BE2C (cell line): ENCODE measurements around the gene SLC16A11.

ENCODE experiments used
- DNase-seq: peaks from one replicate; pipeline ENCODE4 v3.0.0-alpha.2; 2020
- H3K27me3 ChIP-seq: fragments of 250-450 bp; sonication (Bioruptor Pico); 2 replicates; pipeline ENCODE4 v1.5.1; 2020; ENCODE audit warnings: mild to moderate bottlenecking
- H3K36me3 ChIP-seq: fragments of 250-450 bp; sonication (Bioruptor Pico); 2 replicates; pipeline ENCODE4 v1.5.1; 2020; ENCODE audit warnings: mild to moderate bottlenecking
- H3K4me1 ChIP-seq: fragments of 250-450 bp; sonication (Bioruptor Pico); 2 replicates; pipeline ENCODE4 v1.5.1; 2020
- H3K4me3 ChIP-seq: 2 replicates; pipeline ENCODE4 v1.5.1; 2011; ENCODE audit warnings: low read depth, low read length
- H3K9me3 ChIP-seq: fragments of 250-450 bp; sonication (Bioruptor Pico); 2 replicates; pipeline ENCODE4 v1.5.1; 2020
- TF ChIP-seq, protein P1 (sequence below): IDR thresholded peaks from 2 replicates; pipeline ENCODE4 v1.5.1; 2012; ENCODE audit warnings: mild to moderate bottlenecking, low read depth, low read length

The SLC16A11 gene

DNA sequence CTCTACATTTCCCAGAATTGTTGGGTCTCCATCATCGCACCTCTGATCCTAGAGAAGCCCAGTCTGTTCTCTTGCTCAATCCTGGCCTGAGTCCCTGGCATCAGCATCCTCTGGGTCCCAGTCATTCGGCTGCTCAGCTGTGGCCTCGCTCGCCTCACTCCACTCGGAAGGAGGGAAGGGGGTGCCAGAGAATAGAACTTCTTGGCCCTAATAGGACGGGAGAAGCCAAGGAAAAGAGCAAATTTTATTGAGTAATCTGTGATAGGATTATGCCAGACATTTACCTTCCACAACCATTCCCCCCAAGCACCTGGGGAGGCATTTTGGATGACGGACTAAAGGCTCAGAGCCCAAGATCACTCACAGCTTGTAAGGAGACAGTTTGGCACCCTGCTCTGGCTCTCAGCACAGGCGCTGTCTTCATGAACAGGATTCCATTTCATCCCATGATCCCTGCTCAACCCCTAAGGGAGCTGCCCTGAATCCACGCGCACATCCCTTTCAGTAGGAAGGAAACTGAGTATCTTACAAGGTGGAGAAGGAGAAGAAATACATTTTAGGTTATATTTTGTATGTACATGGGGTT, 36.7 kb upstream of the SLC16A11 start:
- H3K4me1 ChIP-seq: no peaks in the 10 kb centered on the region
- no peaks in the 10 kb centered on the region for H3K9me3 ChIP-seq
- H3K4me3 ChIP-seq: no peak overlapping the region
- TF ChIP-seq, protein P1, sequence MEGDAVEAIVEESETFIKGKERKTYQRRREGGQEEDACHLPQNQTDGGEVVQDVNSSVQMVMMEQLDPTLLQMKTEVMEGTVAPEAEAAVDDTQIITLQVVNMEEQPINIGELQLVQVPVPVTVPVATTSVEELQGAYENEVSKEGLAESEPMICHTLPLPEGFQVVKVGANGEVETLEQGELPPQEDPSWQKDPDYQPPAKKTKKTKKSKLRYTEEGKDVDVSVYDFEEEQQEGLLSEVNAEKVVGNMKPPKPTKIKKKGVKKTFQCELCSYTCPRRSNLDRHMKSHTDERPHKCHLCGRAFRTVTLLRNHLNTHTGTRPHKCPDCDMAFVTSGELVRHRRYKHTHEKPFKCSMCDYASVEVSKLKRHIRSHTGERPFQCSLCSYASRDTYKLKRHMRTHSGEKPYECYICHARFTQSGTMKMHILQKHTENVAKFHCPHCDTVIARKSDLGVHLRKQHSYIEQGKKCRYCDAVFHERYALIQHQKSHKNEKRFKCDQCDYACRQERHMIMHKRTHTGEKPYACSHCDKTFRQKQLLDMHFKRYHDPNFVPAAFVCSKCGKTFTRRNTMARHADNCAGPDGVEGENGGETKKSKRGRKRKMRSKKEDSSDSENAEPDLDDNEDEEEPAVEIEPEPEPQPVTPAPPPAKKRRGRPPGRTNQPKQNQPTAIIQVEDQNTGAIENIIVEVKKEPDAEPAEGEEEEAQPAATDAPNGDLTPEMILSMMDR: no peak
- no peaks in the 10 kb centered on the region for H3K27me3 ChIP-seq
- DNase-seq: no peak
- no peaks in the 10 kb centered on the region for H3K36me3 ChIP-seq

DNA sequence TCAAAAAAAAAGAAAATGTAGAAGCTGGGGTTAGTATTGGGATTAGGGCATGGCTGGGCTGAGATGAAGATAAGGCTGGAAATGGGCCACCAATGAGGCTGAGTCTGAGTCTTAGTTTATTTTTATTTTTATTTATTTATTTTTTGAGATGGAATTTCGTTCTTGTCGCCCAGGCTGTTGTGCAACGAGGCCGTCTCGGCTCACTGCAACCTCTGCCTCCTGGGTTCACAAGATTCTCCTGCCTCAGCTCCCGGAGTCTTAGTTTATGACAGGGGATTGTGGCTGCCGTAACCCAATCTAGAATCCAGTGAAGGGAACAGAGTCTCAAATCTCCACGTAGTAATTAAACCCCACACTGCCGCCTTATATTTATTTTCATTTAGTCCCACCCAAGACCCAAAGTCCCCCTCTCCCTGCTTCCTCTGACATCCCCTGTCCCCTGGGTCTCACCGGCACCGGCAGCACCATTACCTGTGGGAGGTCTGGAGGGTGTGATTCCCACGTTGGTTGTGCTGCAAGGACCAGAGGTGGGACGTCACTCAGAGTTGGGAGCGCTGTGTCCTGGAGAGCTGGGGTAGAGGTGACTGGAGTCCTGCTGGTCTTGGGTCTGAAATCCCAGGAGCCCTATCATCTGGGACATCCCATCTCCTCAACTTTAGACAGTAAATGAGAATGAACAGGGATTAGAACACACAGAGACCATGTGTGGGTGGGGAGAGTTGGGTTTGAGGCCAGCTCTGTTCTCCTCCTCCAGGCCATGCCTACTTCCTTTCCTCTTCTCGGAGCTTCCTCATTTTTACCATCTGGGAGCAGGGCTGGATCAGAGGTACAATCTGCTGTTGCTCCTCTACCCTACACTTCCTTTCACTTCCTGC, 35.9 kb upstream of the SLC16A11 start, which contains the start of gene CLEC10A:
CLEC10A (minus strand) TSS at position 671 of the 875 bp plus-strand sequence. CDS start 1,439 bp downstream, outside the sequence.
- DNase-seq: no peak
- no peaks in the 10 kb centered on the region for H3K4me1 ChIP-seq
- H3K9me3 ChIP-seq: no peaks in the 10 kb centered on the region
- TF ChIP-seq, protein P1: no peak
- no peaks in the 10 kb centered on the region for H3K36me3 ChIP-seq
- no peaks in the 10 kb centered on the region for H3K27me3 ChIP-seq
- H3K4me3 ChIP-seq: no peak within 1 kb of the TSS

DNA sequence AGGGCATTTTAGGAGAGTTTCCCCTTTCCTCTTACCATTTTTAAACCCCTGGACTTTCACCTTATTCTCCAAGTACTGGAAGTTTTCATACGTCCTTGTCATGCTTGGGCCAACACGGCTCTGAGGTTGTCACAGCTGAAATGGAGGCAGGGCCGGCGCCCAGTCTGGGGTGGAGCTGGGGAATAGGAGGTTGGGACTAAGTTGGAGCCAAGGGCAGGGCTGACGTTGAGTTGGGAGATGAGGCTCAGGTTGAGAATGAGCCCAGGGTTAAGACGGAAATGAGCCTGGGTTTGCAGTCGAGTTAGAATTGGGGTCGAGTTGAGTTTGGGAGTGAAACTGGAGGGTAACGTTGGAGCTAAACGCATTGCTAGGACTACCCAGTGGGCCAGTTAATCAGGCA, 34.8 kb upstream of the SLC16A11 start:
- no peak overlapping the region for H3K4me3 ChIP-seq
- H3K27me3 ChIP-seq: no peaks in the 10 kb centered on the region
- no peaks in the 10 kb centered on the region for H3K4me1 ChIP-seq
- TF ChIP-seq, protein P1: no peak
- no peaks in the 10 kb centered on the region for H3K36me3 ChIP-seq
- no peaks in the 10 kb centered on the region for H3K9me3 ChIP-seq
- DNase-seq: no peak

DNA sequence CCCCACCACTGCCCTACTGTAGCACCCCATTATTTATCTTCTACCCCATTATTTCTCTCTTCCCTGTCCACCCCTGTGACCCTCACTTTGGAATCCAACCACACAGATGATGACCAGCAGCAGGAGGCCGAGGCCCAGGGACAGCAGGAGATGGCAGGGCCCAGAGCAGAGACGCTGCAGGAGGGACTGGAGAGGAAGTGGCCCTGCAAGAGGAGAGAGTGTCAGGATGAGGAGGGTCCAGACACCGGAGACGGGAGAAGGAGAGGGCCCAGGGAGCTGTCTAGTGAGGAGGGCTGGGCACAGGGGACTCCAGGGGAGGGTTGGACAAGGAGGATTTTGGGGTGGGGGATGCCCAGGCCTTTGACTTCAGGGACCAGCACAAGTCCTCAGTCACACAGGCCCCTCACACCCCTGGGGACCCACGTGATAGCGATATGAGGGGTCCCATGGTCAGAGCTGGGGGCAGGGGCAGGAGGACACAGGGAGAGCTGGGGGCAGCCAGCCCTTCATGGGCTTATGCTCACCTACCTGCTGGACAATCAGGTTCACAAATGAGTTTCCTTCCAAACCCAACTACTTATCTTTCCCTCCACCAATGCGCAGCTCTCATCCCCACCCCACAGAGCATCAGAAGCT, 34.1 kb upstream of the SLC16A11 start:
- H3K9me3 ChIP-seq: no peaks in the 10 kb centered on the region
- no peaks in the 10 kb centered on the region for H3K4me1 ChIP-seq
- H3K36me3 ChIP-seq: no peaks in the 10 kb centered on the region
- no peak for DNase-seq
- no peaks in the 10 kb centered on the region for H3K27me3 ChIP-seq
- TF ChIP-seq, protein P1: no peak
- no peak overlapping the region for H3K4me3 ChIP-seq

DNA sequence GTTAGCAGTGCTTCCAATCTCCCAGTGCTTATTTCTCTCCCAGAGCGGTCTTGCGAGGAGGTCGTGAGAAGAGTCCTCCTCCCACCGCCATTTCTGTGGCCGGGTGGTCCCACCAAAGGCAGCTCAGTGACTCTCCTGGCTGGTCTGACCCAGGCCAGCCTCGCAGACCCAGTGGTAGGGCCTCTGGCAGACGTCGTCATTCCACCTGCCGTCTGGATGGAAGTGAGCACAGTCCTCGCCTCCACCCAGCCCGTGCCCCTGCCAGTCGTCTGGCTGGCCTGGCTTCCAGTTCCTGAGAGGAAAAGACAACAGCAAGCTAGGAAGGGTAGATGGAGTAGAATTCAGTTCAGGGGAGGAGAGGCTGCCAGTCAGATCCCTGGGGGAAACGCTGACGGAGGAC, 31.0 kb upstream of the SLC16A11 start:
- TF ChIP-seq, protein P1: no peak
- Histone ChIP-seq H3K9me3 (no peaks in the 10 kb centered on the region), H3K4me3 (no peak overlapping the region)

More for the DNA sequence above, 31.0 kb upstream of the SLC16A11 start:
- DNase-seq: no peak
- Histone ChIP-seq H3K27me3 (no peaks in the 10 kb centered on the region), H3K4me1 (no peaks in the 10 kb centered on the region), H3K36me3 (no peaks in the 10 kb centered on the region)
